B cell (primary cell): Measurements from ENCODE around the gene KREMEN2.

Experiments used
- EZH2 ChIP-seq: IDR thresholded peaks from 2 replicates; pipeline ENCODE4 v1.6.1; 2012; ENCODE audit warnings: borderline replicate concordance, low read depth, mild to moderate bottlenecking, moderate library complexity, low read length; ENCODE audit not compliant: insufficient read depth, poor library complexity, severe bottlenecking
- TF ChIP-seq, protein P1 (sequence below): fragments of 200-600 bp; IDR thresholded peaks from one replicate; pipeline ENCODE4 v1.8.0; 2022; ENCODE audit warnings: antibody characterized with exemption, mild to moderate bottlenecking

DNA sequence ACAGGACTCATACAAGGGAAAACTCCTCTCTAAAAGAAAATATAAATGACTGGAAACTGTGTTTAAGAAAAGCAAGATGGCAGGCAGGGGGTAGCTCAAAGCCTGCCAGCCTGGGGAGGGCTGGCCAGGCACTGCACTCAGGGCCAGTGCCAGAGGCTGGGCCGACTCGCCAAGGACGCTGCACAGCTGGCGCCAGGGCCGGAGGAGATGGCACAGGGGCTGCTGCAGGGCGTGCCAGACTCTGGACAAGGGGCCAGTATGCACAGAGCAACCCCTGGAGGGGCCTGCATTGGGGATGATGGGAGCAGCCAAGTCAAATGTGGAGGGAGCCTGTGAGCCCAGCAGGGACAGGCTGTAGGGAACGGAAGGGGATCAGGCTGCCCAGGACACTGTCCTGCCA, 12.1 kb downstream of the KREMEN2 start:
- TF ChIP-seq, protein P1, sequence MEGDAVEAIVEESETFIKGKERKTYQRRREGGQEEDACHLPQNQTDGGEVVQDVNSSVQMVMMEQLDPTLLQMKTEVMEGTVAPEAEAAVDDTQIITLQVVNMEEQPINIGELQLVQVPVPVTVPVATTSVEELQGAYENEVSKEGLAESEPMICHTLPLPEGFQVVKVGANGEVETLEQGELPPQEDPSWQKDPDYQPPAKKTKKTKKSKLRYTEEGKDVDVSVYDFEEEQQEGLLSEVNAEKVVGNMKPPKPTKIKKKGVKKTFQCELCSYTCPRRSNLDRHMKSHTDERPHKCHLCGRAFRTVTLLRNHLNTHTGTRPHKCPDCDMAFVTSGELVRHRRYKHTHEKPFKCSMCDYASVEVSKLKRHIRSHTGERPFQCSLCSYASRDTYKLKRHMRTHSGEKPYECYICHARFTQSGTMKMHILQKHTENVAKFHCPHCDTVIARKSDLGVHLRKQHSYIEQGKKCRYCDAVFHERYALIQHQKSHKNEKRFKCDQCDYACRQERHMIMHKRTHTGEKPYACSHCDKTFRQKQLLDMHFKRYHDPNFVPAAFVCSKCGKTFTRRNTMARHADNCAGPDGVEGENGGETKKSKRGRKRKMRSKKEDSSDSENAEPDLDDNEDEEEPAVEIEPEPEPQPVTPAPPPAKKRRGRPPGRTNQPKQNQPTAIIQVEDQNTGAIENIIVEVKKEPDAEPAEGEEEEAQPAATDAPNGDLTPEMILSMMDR: no peak
- TF ChIP-seq EZH2: no peak
